Right lobe of liver (tissue), 6 donors: ENCODE results near the gene LEF1. TPM values are rescaled to one million over a fixed set of nuclear protein-coding genes. Genes with fewer than 3 reads are reported as not detected.

Source experiments
- ATAC-seq, 4 donors: fragments of 200-7000 bp; cut with Tn5 transposase; one replicate each; pipeline ENCODE4 v1.9.1; 2020; ENCODE audit warnings: mild to moderate bottlenecking in 4 of 4, moderate library complexity in 4 of 4
- DNase-seq, 3 donors: peaks; one replicate each; pipeline ENCODE4 v3.0.0-alpha.2; 2020
- H3K27ac ChIP-seq, 3 donors: fragments of 200-600 bp; one replicate each; pipeline ENCODE4 v1.8.0; 2022
- H3K27me3 ChIP-seq, 2 donors: fragments of 200-600 bp; one replicate each; pipeline ENCODE4 v1.8.0; 2022
- H3K36me3 ChIP-seq, 4 donors: fragments of 200-600 bp; sonication (generic) in 1 of 4; one replicate each; pipeline versions ENCODE4 v1.5.1 to v1.8.0; 2017 to 2022; ENCODE audit warnings: control low read depth in 1 of 4
- H3K4me1 ChIP-seq, 4 donors: fragments of 200-600 bp; sonication (generic) in 1 of 4; one replicate each; pipeline versions ENCODE4 v1.5.1 to v1.8.0; 2017 to 2022; ENCODE audit warnings: control low read depth in 1 of 4
- H3K4me3 ChIP-seq, 3 donors: fragments of 200-600 bp; one replicate each; pipeline ENCODE4 v1.8.0; 2022
- H3K9me3 ChIP-seq, 4 donors: fragments of 200-600 bp; sonication (generic) in 1 of 4; one replicate each; pipeline versions ENCODE4 v1.5.1 to v1.8.0; 2017 to 2022; ENCODE audit warnings: control low read depth in 1 of 4
- CTCF ChIP-seq, 4 donors: fragments of 200-600 bp in 3 of 4; fragments of 450-650 bp in 1 of 4; IDR thresholded peaks; one replicate each; pipeline versions ENCODE4 v1.5.1 to v1.8.0; 2016 to 2022; ENCODE audit warnings: antibody characterized with exemption in 4 of 4, mild to moderate bottlenecking in 2 of 4
- POLR2A ChIP-seq: fragments of 450-650 bp; IDR thresholded peaks from one replicate; pipeline ENCODE4 v1.6.1; 2017; ENCODE audit warnings: antibody characterized with exemption, mild to moderate bottlenecking
- WGBS: methylation state at CpG from one replicate; pipeline ENCODE4 v1.1.6; 2018; ENCODE audit warnings: low coverage, low lambda C conversion rate; ENCODE audit not compliant: insufficient coverage; ENCODE audit errors: missing lambda C conversion rate; 5-methylcytosine and 5-hydroxymethylcytosine counted together
- intact Hi-C, 2 donors: fragments of 100-400 bp; cut with DNase I; formaldehyde crosslinking; loops; one replicate each; pipeline versions ENCODE4 v1.11.2 to v1.14.1; 2022
- total RNA-seq, 6 experiments: library from RNA; depleted of rRNA in 2 of 6; stranded (reverse); fragments of >200 nt in 2 of 6; fragmentation: NEBNext Ultra II Directional in 3 of 6; extraction: Animal tissue kit (Norgen Biotek cat#: 25700) in 3 of 6; gene quantifications; one replicate each; pipeline versions ENCODE4 v1.1.0 to v1.2.4, GENCODE V29; 2016 to 2023
- donor health status: DM: no; HTN: yes; CAD: no.
- donor health status: DM: no; HTN: no; CAD: no.
- donor health status: DM: no; HTN: no; CAD: no.
- donor health status: DM: no; HTN: yes; CAD: no.
- donor health status: DM: no; HTN: yes; CAD: no.

Gene LEF1
- total RNA-seq, 6 experiments from 2014 or later, result 0.19 to 0.66 (median 0.42) TPM; not detected in 1

- intact Hi-C loops, result no loop called here
- Histone ChIP-seq H3K9me3 (no peaks in the 10 kb centered on the region), H3K27ac (no peak overlapping the region), H3K27me3 (no peaks in the 10 kb centered on the region), H3K36me3 (no peaks in the 10 kb centered on the region), H3K4me3 (no peak overlapping the region), H3K4me1 (peaks cover 0 to 6% (median 0%) of the 10 kb centered on the region in 4 donors)
- no peak for ATAC-seq
- WGBS, result 83% methylated on average over 1 of the region's 3 CpGs
- no peak for DNase-seq
- TF ChIP-seq POLR2A, result no peak
- no peak for TF ChIP-seq CTCF (IDR thresholded peaks at IDR 0.05)
Observed at GRCh38 chr4:108213308-108213707, 44.6 kb upstream of the LEF1 start.

DNA sequence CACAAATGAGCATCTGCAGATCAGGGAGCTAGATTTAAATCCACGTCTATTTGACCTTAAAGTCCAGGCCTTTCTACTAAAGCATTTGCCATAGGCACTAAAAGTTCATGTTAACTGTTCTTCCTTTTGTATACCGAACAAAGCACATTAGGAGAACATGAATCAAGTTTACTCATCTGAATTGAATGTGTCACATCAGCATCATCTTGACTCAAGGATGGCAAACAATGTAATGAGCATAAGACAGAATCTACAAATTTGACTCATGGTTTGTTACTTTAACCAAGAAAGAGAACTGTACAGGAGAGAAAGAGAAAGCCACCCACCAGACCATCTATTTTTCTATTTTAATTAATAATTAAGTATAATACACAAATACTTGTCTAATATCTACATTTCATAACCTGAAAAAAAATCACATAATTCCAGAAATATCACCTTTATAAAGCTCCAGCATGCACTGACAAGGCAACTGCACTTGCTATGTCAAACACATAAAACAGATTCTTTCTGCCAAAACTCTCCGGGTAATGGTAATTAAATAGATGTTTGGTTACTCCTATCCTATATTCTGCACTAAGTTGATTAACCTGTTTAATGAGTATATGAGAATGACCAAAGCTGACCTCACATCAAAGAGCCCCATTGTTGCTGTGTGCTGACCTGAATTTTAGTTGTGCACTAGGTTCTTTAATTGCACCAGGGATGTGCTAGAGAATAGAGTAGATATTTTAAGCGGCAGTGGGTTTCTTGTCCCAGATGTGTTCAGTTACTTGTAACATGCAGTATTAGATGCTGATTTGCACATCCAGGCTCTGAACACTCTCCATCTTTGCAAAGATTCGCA, 42.5 kb upstream of the LEF1 start:
- 87% methylated on average over 5 of the region's 5 CpGs for WGBS
- H3K4me1 ChIP-seq, result peaks cover 0 to 6% (median 0%) of the 10 kb centered on the region in 4 donors
- H3K27ac ChIP-seq, result no peak overlapping the region
- no peaks in the 10 kb centered on the region for H3K9me3 ChIP-seq
- no peaks in the 10 kb centered on the region for H3K27me3 ChIP-seq
- TF ChIP-seq CTCF (IDR thresholded peaks at IDR 0.05), result no peak
- no peak for TF ChIP-seq POLR2A
- H3K4me3 ChIP-seq, result no peak overlapping the region
- intact Hi-C loops, result no loop called here
- no peaks in the 10 kb centered on the region for H3K36me3 ChIP-seq
- ATAC-seq (no peak), DNase-seq (no peak)

- Histone ChIP-seq H3K27me3 (no peaks in the 10 kb centered on the region), H3K4me1 (peaks cover 0 to 6% (median 0%) of the 10 kb centered on the region in 4 donors), H3K4me3 (no peak overlapping the region), H3K36me3 (no peaks in the 10 kb centered on the region), H3K9me3 (no peaks in the 10 kb centered on the region), H3K27ac (no peak overlapping the region)
- DNase-seq, result peak; percentile 52 to 60 (median 59)
- ATAC-seq, result peak; percentile 89 to 98 (median 94)
- intact Hi-C loops, result no loop called here
- no peak for TF ChIP-seq CTCF (IDR thresholded peaks at IDR 0.05)
- 14% methylated on average over 2 of the region's 2 CpGs for WGBS
Observed at GRCh38 chr4:108209489-108209888, 40.8 kb upstream of the LEF1 start.

- no peak for DNase-seq
- intact Hi-C loops, result no loop called here
- WGBS, result 100% methylated on average over 1 of the region's 1 CpG
- Histone ChIP-seq H3K27ac (no peak overlapping the region), H3K36me3 (no peaks in the 10 kb centered on the region), H3K27me3 (no peaks in the 10 kb centered on the region), H3K4me1 (peaks cover 0 to 6% (median 0%) of the 10 kb centered on the region in 4 donors), H3K9me3 (no peaks in the 10 kb centered on the region), H3K4me3 (no peak overlapping the region)
- no peak for ATAC-seq
- TF ChIP-seq POLR2A, result no peak
Observed at GRCh38 chr4:108205859-108206258, 37.1 kb upstream of the LEF1 start.

- no peak for DNase-seq
- ATAC-seq, result no peak
- intact Hi-C loops, result no loop called here
- TF ChIP-seq POLR2A (no peak), CTCF (IDR thresholded peaks at IDR 0.05) (no peak)
- H3K4me1 ChIP-seq, result peaks cover 0 to 4% (median 0%) of the 10 kb centered on the region in 4 donors
- 93% methylated on average over 2 of the region's 2 CpGs for WGBS
- no peak overlapping the region for H3K27ac ChIP-seq
- no peaks in the 10 kb centered on the region for H3K9me3 ChIP-seq
- no peaks in the 10 kb centered on the region for H3K36me3 ChIP-seq
- no peaks in the 10 kb centered on the region for H3K27me3 ChIP-seq
- H3K4me3 ChIP-seq, result no peak overlapping the region
Observed at GRCh38 chr4:108204518-108204917, 35.8 kb upstream of the LEF1 start.
